Stimulated activated CD4-positive, alpha-beta T cell treated with anti-CD3 and anti-CD28 coated beads, TNF-alpha, amount 100 ng/mL, for 24 hours (primary cell): Measurements from ENCODE around the gene ST13.
"Not testable (repeated sequence)": the region's sequence is repeated elsewhere in the genome, so short reads cannot be mapped to it uniquely, and the experiment has no call there.

Experiments used
- DNase-seq, 3 experiments: peaks; one replicate each; pipeline ENCODE4 v3.0.0-alpha.2; 2020; ENCODE audit warnings: low read depth in 3 of 3

The ST13 gene

GRCh38 chr22:40856513-40857308 lies at the start of gene ST13, which contains the start of gene XPNPEP3:
Gene ST13, minus strand, starts transcription at chr22:40856639. Its CDS starts 99 bp downstream, at chr22:40856540.
Gene XPNPEP3, plus strand, starts transcription at chr22:40857148. Its CDS starts 34 bp downstream, at chr22:40857182.
- DNase-seq: peak; percentile 94 to 98 (median 96)

- DNase-seq: no peak
Measured at GRCh38 chr22:40904101-40904500, 47.7 kb upstream of the ST13 start.

GRCh38 chr22:40898850-40899357 lies 42.5 kb upstream of the ST13 start:
- DNase-seq: peak in 2 of 3 experiments; percentile 6 to 9

DNA sequence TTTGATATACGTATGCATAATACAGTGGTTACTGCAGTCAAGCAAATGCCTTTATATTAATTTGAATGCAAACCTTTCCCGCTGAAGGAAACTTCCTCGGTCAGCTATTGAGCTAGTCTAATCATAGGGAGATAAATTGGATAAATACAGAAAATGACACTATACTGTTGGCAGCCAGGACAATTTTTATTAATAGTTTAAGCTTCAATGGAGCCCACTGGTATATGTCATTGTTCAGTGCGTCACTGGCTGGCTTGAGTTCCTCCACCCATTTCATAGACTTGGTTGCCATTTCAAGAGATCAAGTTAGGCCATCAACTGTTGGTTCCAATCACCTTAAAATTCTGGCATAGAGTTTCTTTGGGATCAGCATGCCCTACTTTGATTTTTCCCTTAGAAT lies 38.0 kb upstream of the ST13 start:
- DNase-seq: no peak

DNA sequence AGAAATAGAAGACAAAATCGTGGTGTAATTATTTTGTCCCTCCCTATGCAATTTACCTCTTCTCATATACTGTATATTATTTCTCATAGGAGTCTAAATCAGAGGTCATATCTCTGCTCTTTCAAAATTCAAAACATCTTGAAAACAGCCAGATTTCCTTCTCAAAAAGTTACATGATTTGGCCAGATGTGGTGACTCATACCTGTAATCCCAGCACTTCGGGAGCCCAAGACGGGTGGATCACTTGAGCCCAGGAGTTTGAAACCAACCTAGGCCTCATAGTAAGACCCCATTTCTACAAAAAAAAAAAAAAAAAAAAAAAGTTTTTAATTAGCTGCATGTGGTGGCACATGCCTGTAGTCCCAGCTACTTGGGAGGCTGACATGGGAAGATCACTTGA lies 34.4 kb upstream of the ST13 start:
- no peak for DNase-seq

DNA sequence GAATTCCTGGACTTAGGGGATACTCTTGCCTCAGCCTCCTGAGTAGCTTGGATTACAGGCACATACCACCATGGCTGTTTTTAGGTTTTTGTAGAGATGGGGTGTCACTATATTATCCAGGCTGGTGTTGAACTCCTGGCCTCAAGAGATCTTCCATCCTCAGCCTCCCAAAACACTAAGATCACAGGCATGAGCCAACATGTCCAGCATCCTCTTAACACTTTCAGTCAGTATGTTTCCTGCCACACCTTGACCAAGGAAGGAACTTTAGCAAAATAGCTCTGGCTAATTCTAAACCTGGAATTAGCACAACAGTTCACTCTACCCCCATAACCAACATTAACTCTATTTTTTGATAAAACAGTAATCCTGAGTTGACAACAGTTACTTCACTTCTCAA lies 32.7 kb upstream of the ST13 start:
- DNase-seq: no peak

DNA sequence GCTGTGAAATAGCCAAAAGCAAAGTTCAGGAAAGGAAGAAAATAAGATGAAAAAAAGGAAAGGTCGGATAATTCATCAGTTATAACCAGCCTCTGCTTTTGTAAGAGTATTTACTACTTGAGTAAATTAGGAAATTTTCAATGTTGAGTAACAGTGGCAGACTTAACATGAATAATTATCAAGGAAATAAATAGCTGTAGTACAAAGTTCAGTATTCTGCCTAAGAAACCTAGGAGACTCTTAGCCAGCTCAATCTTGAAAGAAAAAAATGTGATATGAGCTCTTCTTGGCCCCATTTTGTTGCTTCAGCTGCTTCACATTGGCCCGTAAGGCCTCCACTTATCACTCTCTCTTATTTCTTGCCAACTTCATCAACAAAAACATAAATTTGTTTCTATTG lies 22.5 kb upstream of the ST13 start:
- no peak for DNase-seq

GRCh38 chr22:40877488-40877887 lies 21.0 kb upstream of the ST13 start:
- DNase-seq: no peak

DNA sequence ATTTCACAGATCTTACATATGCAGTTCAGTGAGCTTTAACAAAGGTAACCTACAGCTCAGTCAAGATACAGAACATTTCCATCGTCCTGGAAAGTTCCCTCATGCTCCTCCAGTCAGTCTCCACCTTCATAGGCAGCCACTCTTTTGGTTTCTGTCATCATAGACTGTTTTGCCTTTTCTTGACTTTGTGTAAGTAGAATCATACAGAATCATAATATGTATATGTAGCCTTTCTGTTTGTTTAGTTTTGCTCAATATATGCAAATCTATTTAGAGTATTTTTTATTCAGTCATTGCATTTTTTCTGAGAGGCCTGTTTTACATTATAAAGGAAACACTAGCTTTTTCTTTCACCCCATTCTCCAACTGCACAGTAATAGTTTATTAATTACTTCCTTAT lies 20.5 kb upstream of the ST13 start:
- DNase-seq: no peak

GRCh38 chr22:40875111-40875510 lies 18.7 kb upstream of the ST13 start:
- DNase-seq: no peak

DNA sequence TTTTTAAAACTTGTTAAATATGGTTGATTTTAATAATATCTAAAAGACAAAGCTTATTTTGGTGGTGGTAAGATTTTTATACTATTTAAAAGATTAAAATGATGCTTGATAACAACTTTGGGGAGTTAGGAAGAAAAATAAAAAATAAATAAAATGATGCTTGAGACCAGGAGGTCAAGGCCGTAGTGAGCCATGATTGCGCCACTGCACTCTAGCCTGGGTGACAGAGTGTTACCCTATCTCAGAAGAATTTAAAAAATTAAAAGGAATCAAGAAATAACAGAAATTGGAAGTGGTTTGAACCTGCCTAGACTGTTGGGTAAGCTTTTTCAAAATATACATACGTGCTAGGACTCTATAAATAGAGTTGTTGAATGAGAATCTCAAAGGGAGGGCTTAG lies 17.6 kb upstream of the ST13 start:
- no peak for DNase-seq

DNA sequence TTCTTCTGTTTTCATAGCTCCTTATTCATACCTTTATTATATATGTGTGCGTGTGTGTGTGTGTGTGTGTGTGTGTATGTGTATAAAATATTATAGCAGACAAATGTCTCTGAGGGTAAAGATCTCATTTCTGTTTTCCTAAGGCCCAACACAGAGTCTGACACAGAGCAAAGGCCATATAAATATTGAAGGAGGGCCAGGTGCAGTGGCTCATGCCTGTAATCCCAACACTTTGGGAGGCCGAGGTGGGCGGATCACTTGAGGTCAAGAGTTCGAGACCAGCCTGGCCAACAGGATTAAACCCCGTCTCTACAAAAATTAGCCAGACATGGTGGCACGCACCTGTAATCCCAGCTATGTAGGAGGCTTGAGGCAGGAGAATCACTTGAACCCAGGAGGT lies 11.9 kb upstream of the ST13 start:
- DNase-seq: not testable (repeated sequence)

- DNase-seq: no peak
Measured at GRCh38 chr22:40867109-40867508, 10.7 kb upstream of the ST13 start.

- no peak for DNase-seq
Measured at GRCh38 chr22:40862537-40862936, 6.1 kb upstream of the ST13 start.

GRCh38 chr22:40862013-40862412 lies 5.6 kb upstream of the ST13 start, which contains the start of gene DNAJB7:
Gene DNAJB7, minus strand, starts transcription at chr22:40862113. Its CDS starts 119 bp downstream, at chr22:40861994.
- no peak for DNase-seq

DNA sequence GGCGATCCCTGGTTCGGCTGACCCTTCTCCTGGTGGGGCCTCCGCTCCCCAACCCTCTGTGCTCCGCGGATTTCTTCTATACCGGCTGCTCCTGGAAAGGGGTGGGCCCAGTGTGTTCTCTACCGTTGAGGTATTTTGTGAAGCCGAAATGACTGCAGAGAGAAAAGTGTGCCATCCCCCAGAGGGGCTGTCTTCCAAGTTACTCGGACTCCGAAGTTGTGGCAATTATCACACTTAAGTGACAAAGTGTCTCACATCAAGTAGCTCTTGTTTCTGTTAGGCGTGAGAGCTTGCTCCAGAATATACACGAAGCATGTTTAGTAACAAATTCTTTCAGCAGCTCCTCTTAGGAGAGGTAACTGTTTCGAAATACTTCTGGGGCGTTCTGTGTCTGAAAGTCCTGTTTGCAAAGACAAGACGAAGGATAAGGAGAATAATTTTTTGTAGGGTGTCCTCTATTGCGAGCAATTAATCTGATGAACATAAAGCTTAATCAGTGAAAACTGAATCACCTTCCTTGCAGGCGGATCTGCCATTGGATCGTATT lies 943 bp upstream of the ST13 start:
- DNase-seq: no peak

DNA sequence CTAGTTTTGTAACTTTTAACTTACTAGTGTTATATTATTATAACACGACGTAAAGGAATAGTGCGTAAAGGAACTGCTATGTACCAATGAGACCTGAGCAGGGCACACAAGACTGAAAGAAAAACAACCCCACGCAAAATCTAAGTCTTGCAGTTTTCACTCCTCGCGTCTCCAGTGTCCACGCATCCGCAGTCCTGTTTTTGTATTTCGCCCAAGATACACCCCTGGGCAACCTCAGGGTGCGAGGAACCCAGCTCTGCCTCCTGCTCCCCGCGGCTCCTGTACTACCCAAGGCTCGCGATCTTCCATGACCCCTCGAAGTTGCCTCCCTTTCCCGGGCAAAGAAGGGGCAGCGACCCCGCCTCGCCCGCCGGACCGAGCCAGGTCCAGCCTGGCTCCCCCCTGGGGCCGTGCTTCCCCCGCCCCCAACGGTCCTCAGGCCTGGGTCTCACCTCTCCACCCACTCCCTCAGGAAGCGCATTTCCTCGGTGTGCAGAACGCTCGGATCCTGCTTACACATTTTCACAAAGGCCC lies 393 bp downstream of the ST13 start:
- peak in 2 of 3 experiments; percentile 1 to 15 for DNase-seq

DNA sequence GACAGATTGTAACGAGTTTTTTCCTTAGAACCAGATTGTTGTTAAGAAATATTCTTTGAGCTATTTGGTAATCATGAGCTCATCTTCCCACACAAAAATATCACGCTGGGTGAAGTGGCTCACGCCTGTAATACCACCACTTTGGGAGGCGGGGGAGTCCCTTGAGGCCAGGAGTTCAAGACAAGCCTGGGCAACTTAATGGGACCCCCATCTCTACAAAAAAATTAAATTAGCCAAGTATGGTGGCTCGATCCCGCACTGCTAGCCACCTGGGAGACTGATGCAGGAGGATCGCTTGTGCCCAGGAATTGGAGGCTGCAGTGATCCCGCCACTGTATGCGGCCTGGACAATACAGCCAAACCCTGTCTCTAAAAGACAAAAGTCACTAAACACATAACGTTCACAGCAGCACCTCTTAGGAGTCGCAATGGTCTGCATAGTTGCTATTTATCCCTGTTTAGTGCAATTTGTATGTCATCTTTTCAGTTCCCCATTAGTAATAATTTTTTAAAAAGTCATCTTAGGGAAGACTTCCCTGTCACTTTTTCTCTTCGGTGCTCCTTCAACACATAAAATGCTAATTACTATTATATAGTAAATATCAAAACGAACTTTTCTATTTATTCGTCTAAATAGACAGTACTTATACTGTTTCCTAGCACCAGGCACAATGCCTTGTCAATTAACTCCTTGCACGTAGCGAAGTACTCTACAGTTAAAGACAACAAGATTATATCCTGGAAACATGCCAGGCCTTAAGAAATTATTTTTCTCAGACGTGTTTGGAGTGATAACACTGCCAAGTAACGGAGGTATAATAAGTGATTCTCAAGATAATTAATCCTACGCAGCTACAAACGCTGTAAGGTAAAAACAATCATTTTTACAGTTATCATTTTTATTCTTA lies 1.1 kb downstream of the ST13 start:
- no peak for DNase-seq

DNA sequence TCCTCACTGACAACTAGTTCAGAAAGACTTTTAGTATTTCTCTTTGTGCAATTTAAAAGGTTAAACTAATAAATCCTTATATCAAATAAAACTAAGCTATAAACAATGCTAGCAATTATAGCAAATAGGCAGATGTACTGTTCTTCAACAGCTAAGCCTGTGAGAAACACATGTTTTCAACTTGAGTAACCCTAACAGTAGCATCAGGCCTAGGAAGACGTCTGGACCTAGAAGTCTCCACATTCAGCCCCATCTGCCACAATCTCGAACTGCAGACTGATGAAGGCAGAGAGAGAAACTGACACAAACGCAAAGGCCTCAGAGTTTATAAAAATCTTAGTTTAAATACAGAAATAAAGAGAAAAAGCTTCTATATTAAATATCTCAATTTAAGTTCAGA lies 2.5 kb downstream of the ST13 start:
- DNase-seq: no peak

DNA sequence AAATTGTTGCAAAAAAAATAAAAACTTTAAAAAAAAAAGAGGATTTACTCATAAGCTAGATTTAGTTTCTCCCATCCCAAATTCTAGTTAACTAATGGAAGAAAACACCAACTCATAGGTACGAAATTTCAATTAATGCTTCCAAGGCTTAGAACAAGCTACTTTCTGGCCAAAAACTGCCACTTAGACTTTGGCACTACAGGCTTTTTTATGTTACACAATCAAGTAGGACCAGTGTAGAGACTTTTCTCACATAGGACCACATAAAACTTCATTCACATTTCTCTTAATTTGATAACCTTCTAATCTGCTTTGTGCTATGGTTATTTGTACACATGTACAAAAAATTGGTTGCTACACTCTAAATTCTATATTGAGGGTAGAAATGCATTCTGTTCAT lies 3.1 kb downstream of the ST13 start:
- no peak for DNase-seq

GRCh38 chr22:40845816-40846215 lies 10.6 kb downstream of the ST13 start:
- DNase-seq: not testable (repeated sequence)

DNA sequence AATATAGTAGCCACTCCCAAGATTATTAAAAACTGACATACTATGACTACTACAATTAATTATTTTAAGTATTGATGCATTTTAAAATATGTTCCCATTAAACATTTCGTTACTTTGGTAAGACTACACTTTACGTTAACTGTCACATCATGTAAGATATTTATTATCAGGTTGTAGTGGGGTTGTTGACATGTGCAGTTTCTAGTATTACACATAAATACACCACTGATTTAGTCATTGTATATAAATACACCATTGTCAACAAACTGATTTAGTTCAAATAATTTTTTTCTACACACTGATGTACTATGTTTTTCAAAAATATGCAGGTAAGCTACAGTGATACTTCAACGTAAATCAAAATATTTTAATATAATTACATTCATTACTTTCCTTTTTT lies 11.5 kb downstream of the ST13 start:
- DNase-seq: no peak
